ENCODE data around the gene CLEC2A. TPM values are rescaled to one million over a fixed set of nuclear protein-coding genes. Genes with fewer than 3 reads are reported as not detected.

Gene CLEC2A
- total RNA-seq, 1 donor from 2014 or later, result 0.62 TPM

DNA sequence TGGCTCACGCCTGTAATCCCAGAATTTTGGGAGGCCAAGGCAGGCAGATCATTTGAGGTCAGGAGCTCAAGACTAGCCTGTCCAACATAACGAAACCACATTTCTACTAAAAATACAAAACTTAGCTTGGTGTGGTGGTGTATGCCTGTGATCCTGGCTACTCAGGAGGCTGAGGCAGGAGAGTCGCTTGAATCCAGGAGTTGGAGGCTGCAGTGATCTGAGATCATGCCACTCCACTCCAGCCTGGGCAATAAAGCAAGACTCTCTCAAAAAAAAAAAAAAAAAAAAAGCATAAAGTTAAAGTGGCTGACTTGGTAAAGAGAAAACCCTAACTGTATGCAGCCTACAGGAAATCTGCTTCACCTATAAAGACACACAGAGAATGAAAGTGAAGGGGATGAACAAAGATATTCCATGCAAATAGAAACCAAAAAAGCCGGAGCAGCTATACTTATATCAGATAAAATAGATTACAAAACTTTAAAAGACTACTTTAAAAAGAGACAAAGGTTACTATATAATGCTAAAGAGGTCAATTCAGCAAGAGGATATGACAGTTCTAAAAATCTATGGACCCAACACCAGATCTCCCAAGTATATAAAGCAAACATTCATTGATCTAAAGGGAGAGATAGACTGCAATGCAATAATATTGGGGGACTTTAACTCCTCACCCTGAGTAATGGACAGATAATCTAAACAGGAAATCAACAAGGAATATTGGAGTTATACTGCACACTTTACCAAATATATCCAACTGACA lies 67.1 kb downstream of the CLEC2A start:
- no peak for DNase-seq (ENCODE audit: low spot score)
- peaks cover 18% of the 10 kb centered on the region for H3K9me3 Mint-ChIP-seq (ENCODE audit: low read depth)
- H3K36me3 Mint-ChIP-seq (ENCODE audit: low read depth), result no peaks in the 10 kb centered on the region
- peaks cover 10% of the 10 kb centered on the region for H3K4me1 Mint-ChIP-seq (ENCODE audit: low read depth)
- H3K27ac Mint-ChIP-seq (ENCODE audit: unreplicated experiment), result no peak overlapping the region
- TF ChIP-seq, protein P1, sequence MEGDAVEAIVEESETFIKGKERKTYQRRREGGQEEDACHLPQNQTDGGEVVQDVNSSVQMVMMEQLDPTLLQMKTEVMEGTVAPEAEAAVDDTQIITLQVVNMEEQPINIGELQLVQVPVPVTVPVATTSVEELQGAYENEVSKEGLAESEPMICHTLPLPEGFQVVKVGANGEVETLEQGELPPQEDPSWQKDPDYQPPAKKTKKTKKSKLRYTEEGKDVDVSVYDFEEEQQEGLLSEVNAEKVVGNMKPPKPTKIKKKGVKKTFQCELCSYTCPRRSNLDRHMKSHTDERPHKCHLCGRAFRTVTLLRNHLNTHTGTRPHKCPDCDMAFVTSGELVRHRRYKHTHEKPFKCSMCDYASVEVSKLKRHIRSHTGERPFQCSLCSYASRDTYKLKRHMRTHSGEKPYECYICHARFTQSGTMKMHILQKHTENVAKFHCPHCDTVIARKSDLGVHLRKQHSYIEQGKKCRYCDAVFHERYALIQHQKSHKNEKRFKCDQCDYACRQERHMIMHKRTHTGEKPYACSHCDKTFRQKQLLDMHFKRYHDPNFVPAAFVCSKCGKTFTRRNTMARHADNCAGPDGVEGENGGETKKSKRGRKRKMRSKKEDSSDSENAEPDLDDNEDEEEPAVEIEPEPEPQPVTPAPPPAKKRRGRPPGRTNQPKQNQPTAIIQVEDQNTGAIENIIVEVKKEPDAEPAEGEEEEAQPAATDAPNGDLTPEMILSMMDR (IDR thresholded peaks at IDR 0.05), result no peak
- H3K27me3 Mint-ChIP-seq (ENCODE audit: low read depth), result no peaks in the 10 kb centered on the region
- no peak overlapping the region for H3K4me3 Mint-ChIP-seq (ENCODE audit: unreplicated experiment)

Other genes starting within 250 kb of the CLEC2A start
- not detected in 3 replicates for gene CLECL1, start 199.3 kb downstream of the CLEC2A start, total RNA-seq
- not detected in 3 replicates for gene CD69, start 171.5 kb downstream of the CLEC2A start, total RNA-seq
- gene KLRF1, start 104.9 kb downstream of the CLEC2A start, total RNA-seq, result not detected in 3 replicates
- not detected in 3 replicates for gene CLEC2B, start 63.0 kb downstream of the CLEC2A start, total RNA-seq
- not detected in 3 replicates for gene KLRF2, start 50.9 kb downstream of the CLEC2A start, total RNA-seq
- gene CLEC12A, start 39.0 kb upstream of the CLEC2A start, total RNA-seq, result not detected in 3 replicates
- not detected in 3 replicates for gene CLEC1B, start 66.8 kb upstream of the CLEC2A start, total RNA-seq
- gene CLEC12B, start 78.3 kb upstream of the CLEC2A start, total RNA-seq, result not detected in 3 replicates
- gene CLEC9A, start 98.3 kb upstream of the CLEC2A start, total RNA-seq, result not detected in 3 replicates
- not detected in 3 replicates for gene CLEC1A, start 166.6 kb upstream of the CLEC2A start, total RNA-seq
- gene CLEC7A, start 197.8 kb upstream of the CLEC2A start, total RNA-seq, result not detected in 3 replicates
- 0.28 TPM in 1 of 3 replicates, not detected in the others for gene OLR1, start 239.8 kb upstream of the CLEC2A start, total RNA-seq
- not detected in 3 replicates for gene TMEM52B, start 246.7 kb upstream of the CLEC2A start, total RNA-seq

Measured in chondrocyte (in vitro differentiated cells).